ENCODE measurements around the gene POLR2B. TPM values are rescaled to one million over a fixed set of nuclear protein-coding genes. Genes with fewer than 3 reads are reported as not detected.

Gene POLR2B
- total RNA-seq, 1 donor = 41.2 TPM

DNA sequence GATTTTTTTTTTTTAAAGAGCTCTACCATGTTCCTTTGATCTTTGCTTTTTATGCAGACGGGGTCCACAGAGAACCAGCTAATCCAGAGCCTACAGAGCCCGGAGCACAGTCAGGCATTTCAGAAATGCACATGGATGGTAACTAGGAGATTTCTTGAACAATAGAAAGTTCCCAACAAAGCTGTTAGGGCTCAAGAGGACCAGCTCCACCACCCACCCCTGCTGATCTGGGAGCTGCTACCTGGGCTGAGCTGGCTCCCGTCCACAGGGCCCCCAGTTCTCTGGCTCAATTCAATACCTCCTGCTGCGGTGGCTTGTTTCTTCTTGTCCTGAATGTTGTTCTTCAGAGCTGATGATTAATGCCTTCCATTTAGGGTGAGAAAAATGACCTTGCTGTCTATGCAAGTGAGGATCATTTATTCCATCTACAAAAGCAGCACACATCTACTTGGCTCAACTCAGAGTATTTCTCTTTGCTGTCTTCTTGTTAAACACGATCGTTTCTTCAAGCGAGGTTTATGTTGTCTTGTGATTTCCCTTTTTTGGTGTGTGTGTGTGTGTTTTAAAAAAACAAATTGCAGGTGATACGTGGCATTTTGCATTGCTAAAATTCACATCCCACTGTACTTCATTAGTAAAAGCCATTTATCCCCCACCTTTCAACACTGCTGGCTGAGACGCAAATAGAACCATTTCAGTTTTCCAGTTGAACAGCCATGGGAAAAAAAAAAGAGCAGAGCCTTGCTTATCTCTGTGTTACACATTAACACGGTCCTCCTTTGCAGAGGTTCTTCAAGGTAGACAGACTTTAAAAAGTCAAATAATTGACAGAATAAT, 100.2 kb downstream of the POLR2B start:
- DNase-seq (ENCODE audit: low read depth in 2 of 3, low spot score in 2 of 3) = no peak

Small RNAs within 50 kb of the gene (small RNA-seq; reads per million reads assigned to genes)
- gene RNU6-998P = not detected

Other genes starting within 250 kb of the POLR2B start
- gene SPINK2, start 157.2 kb upstream of the POLR2B start, total RNA-seq = 209 TPM
- 40.7 TPM for gene REST, start 71.0 kb upstream of the POLR2B start, total RNA-seq
- 46.3 TPM for gene NOA1, start 1.3 kb upstream of the POLR2B start, total RNA-seq
- gene IGFBP7, start 131.5 kb downstream of the POLR2B start, total RNA-seq = 117 TPM

Data from hematopoietic multipotent progenitor cell (in vitro differentiated cells).